Stimulated activated CD4-positive, alpha-beta T cell treated with anti-CD3 and anti-CD28 coated beads, Interleukin-12 subunit alpha, Interleukin-12 subunit beta, amount 100 ng/mL, for 4 hours (primary cell): Measurements from ENCODE around the gene EFNA5.
"Not testable (repeated sequence)": the region's sequence is repeated elsewhere in the genome, so short reads cannot be mapped to it uniquely, and the experiment has no call there.

Experiments used
- DNase-seq: peaks from one replicate; pipeline ENCODE4 v3.0.0-alpha.2; 2020

Gene EFNA5

DNA sequence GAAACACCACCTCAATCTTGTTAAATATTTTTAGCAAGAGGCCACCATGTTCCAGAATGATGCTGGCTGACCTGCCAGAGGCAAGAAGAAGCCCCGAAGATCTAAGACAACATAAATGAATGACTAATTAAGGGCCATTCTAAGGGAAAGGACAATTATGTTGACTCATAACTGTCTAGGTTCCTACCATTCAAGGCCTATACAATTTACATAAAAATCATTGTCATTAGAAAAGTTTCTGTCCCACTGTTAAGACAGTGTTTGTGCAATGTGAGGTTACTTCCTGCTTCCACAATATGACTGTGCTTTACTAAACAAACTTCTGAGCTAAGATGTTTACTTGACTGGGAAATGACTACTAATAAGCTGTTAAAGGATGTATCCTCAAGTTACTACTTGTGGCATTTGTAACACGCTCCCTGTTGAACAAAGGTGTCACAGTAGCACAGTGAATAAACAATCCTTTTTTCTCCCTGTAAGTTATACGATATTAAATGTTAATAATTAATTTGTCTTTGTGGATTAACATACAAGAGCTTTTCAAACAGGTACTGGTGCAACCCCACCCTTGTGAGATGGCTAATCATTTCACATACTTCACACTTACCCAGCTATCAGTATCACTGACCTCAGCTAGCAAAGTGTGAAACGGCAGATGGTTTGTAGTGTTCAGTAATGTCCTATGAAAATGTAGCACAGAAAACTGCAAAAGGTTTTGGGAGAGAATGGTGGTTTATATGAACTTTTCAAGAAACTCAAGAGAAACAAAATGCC is 195.8 kb downstream of the EFNA5 start:
- DNase-seq = no peak

DNA sequence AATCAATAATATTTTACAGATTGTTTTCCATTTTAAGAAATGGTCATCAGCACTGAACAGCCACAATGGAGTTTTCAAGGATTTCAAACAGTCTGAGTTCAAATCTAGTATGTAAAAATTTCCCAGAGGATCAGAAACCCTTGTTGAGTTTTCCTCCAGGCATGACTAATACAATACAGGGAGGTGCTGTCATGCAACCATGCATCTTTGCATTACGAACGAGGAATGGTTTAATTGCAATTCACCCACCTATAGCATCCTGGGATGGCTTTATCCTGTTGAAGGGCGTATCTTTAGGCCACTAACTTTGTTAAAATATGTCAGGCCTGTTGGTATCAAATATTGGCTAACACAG is 196.4 kb downstream of the EFNA5 start:
- DNase-seq = no peak

DNA sequence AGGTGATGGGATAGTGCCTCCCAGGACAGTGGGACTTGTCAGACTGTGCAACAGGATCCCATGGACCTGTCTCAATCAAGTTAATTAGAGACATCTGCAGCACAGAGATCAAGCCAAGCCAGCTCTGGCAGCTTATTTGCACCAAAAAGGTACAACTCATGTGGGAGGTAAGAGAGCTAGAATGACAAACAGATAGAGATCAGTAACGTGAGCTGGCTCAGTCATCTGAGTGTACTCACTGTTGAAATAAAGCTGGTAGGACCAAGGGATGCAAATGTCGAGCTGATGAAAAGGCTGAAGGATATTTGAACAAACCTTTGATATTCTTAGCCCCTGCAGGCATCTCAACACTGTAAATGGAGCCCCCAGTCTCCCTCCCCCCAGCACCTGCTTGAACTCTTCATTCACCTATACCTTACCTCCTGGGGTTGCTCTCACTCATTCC is 198.1 kb downstream of the EFNA5 start:
- DNase-seq = no peak

DNA sequence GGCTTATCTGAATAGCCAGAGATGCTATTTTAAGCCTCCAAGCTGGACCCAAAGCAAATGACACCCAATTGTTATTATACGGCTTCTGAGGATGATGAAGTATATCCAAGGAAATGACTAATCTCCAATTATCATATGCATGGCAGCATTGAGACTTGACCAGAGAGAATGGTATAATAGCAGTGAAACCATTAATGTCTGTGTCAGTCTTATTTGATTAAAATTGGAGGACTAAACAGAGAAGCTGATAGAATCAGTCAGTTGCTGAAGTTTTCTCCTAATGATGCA is 200.5 kb downstream of the EFNA5 start:
- no peak for DNase-seq

DNA sequence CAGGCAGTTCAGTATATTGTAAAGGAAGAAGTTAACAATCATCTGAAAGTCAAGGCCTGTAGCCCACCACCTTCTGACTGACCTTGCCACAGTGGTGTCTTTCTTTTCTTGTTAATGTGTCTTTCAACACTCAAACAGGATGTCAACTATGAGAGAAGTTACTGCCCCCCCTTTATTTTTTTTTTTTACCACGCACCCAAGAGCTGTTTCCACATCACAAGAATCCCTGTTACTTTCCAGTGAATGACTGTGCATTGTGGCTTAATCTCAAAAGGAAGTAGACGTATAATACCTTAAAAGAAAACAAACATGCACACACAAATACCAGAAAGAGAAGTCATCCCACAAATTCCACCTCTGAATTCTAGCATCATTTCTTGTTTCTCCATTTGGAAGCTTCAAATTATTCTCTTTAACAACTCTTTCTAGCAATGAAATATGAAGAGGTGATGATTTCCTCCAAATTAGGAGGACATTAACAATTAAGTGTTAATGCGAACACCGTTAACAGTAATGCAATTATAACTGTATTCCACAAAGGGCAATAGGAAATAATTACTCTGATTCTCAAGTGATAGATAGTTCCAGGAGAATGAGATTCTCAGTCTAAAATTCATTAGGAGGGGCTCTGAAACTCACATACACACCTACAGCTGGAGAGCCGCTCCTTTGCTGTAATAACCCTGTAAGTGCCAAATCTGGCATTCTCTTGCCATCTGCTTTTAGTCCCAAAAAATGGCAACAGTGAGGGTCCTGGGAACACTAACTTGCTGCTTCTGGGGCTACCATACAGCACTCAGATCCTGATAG is 201.0 kb downstream of the EFNA5 start:
- DNase-seq = no peak

DNA sequence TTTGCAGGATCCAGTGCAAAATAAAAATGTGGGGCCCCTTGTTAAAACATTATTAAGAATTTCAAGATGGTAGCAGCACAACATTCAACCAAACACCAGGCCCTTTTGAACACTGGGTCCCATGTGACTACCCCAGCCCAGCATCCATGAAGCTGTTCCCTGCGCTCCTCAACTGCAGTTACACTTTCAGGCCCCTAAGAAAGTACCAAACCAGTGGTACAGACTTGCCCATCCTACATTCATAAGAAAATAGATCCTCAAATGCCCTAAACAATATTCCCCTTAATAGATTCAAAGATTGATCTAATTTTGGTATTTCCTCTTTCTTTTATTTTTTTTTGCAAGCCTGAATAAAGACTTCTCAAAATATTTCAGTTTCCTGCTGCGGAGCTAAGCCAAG is 201.7 kb downstream of the EFNA5 start:
- DNase-seq = no peak

DNA sequence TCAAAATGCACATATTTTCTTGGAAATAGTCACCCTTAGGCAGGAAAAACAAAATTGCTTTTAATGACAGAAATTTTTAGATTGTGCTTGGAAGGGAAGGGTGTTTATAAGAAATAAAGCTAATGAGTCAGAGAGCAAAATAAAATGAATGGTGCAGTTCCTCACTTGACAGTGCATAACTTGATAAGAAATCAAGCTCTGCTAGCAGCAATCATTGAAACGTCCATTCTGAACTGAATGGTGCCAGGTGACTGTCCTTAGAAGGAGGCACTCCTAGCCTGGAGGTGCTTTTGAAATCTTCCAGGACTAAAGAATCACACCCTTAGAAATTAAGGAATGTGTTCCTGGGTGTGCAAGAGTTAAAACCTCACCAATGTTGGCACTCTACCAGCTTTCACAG is 202.5 kb downstream of the EFNA5 start:
- DNase-seq = no peak

DNA sequence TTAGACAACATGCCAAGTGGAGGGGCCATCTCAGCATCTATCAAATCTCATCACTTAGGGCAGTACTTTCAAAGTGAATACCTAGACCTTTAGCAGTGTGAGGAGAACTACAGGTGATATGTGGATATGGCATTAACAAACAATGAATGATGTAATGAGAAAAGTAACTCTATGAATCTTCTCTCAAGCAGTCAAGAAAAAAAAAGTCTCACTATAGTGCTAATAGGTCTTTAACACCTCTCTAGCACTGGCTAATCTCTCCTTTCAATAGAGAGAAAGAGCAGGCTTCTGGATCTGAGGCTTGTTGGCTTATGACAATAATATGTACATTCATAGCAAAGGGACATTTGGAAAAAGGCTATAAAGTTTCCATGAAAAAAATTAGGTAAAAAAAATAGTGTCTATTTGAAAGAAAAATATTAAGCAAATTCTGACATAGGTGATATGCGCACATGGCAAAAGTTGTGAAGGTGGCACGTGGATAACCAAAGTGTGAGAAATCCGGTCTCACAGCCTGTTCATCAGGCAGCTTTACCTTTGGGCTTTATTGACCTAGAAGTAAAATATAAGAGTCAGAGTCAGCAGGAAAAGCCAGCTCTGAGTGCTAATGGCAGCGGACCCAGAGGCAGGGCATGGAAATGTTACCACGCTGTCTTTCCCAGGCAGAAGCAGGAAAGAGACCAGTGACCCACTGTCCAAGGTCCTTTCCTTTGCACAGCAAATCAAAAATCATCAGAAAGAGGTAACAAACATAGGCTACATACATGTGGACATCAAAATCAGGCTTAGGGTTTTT is 203.4 kb downstream of the EFNA5 start:
- no peak for DNase-seq

DNA sequence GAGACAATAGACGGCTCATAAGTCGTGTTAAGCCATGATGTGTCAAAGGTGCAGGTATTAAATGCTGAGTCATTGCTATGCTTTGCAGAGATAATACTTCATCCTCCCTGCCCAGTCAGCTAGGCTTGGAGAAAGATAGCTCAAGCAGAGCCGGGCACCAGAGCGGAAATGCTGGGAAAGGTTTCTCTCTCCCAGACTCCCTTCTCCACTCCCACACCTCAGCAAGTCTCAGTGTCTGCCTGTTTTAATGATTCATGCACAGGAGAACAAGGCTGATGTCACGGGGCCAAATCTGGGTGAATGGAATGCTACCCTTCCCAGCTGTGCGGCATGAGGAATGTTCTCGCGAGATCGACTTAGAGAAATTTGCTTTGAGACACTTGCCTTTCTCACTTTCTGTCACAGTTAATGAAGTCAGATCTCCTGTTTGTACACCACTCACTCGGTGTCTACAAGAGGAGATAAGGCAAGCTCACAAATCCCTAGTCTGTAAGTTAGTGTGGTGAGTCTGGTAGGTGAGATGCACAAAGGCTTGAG is 204.4 kb downstream of the EFNA5 start:
- no peak for DNase-seq

DNA sequence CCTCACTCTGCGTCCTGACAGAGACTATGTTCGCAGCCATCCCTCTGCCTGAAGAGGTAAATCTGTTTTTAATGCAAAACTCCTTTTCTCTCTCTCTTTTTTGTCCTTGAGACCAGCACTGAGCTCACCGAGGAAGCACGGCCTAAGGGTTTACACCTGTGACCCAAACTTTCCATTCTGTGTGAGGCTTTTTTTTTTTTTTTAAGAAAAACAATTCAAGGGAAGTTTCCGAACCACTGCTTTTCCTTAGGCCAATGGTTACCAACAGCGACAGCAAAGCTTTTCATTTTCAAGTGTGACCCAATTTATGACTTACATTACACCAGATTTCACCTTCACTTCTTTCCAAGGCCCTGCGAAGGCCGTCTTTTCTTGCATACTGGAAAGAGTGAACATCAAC is 205.9 kb downstream of the EFNA5 start:
- no peak for DNase-seq

DNA sequence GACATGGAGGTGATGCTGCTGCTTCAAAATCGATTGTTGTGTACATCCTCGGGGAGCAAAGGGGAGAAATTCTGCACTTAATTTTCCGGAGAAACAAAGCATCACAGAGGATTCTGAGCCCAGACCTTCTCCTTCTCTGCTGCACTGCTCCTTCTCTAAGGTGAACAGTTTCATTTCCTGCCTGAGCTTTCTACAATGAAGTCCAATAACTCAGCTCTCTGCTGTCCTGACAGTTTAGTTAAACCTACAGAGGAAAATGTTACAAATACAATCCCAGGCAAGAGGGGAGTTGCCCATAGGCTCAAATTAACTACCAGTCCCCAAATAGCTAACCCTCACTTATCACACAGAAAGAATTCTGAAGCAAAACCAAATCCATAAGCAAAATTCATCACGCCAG is 206.3 kb downstream of the EFNA5 start:
- DNase-seq = no peak

DNA sequence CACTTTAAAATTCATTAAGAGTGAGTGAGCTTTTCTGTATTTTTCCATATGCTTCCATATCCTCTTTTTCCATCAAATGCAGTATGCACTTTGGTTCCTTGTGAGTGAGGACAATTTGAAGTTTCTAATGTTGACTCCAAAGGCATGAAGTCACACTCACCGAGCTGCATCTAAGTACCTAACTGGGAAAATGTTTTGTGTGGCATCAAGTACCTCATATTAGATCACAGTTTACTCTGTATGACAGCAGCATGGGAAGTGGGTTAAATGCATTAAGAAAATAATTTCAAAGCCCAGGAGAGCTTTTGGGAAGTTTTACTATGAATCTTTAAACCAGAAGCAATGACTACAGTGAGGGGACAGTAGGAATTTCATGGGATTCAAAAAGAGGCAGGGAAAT is 207.0 kb downstream of the EFNA5 start:
- no peak for DNase-seq

DNA sequence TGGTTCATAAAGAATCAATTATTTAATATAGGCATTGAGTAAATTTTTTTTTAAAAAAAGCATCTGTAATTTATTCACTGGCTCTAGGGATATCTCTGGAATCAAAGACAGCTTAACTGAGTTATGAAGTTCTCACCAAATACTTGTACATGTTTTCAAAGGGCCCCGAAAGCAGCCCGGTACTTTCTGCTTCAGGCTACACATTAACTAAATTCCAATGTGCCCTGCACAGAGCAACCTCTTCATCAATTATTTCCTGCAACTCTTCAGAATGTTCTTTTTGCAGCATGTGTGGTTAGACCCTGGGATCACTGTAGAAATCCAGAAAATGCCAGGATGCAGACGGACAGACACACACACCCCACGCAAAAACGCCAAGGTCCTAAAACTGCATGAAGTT is 209.0 kb downstream of the EFNA5 start:
- no peak for DNase-seq

DNA sequence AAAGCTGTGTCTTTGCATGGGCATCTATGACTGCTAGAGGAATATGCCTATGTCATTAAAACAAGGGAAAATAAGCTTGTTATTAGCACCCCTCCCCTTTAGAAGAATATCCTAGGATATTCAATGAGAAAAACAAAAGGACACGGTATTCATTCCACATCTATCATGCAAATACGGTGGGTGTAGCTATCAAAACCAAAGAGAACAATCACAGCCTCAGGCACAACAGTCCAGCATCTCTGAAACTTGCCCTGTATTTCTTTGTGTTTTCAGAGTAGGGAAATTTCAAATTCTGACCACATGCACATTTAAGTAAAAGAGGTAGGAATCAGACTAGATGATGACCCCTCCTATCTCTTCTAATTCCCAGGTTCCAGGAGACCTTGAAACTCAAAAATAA is 209.9 kb downstream of the EFNA5 start:
- no peak for DNase-seq

DNA sequence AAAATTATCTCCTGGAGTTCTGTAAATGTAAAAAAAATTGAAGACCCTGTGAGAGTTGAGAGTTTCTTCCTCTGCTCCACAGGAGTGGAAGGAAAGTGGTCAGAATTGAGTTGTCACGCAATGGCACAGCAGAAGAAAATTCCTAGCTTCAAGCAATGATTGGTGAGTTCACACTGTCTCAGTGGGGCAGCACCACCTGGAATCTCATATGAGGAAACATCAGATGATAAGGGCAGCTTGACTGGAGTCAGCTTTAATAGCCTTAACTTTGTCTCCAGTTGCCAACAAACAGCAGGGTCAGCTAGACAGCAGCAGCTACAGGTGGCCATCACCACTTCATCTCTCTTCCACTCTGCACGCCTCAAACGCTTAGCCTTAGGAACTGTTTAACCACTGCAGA is 211.1 kb downstream of the EFNA5 start:
- no peak for DNase-seq

DNA sequence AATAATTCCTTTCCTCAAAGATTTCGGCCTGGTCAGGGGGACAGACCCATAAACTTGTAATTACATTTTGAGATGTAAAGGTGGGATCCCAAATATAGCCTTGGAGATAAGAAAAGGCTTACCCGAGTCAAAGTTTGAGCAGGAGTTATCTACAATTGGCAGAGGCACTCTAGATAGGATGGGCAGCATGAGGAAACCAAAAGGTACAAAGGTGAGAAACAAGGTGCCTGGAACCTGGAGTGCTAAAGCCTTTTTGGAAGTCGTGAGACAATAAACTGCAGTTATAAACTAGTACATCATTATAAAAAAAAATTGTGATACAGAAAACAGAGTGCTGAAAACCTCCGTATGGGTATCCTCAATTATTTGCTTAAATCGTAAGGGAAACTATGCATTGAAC is 212.4 kb downstream of the EFNA5 start:
- no peak for DNase-seq

DNA sequence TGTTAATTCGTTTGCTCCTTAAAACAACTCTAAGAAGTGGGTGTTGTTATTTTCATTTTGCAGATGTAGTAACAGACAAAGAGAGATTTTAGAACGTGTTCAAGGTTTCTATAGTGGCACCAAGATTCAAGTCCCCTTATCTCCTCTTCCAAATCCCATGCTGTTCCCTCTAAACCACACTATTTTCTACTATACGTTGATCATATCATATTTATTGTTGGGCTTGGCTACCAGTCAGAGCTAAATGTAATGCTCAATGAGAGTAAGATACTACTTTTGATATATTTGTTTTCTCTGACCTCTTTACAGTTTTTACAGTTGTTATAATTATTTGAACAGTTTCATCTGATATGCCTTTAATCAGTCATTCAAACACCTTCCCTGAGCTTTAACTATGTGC is 212.9 kb downstream of the EFNA5 start:
- no peak for DNase-seq

DNA sequence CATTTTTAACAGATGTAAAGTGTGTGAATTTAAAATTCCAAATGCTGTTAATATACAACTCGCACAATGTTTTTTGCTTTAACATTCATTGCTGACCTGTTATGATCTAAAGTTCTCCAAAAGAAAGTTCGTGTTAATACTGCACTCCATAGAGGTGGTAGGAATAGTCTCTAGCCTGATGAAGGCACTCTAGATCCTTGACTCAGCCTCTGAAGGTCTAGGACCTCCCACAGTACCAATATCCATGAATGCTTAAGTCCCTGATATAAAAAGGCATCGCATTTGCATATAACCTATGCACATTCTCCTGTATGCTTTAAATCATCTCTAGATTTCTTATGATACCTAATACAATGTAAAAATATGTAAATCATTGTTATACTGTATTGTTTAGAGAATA is 213.6 kb downstream of the EFNA5 start:
- no peak for DNase-seq

DNA sequence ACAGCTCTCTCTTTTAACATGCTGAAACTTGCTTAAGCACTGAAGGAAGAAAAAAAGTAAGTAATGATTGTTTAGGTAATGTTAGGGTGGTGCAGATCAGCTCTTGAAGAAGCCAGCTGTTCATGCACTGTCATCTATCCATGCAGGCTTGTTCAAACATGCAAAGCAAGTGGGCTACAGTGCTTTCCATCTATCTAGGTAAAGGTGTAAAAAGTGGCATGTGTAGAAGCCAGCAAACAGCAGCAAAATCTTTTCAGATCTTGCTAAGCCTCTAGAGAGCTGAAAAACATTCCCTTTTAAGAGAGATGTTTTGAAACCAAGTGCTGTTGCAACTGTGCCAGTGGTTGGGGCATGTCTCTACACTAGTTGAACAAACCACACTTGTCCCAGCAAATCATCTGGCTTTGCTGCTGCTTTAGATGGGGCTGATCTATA is 214.4 kb downstream of the EFNA5 start:
- no peak for DNase-seq

DNA sequence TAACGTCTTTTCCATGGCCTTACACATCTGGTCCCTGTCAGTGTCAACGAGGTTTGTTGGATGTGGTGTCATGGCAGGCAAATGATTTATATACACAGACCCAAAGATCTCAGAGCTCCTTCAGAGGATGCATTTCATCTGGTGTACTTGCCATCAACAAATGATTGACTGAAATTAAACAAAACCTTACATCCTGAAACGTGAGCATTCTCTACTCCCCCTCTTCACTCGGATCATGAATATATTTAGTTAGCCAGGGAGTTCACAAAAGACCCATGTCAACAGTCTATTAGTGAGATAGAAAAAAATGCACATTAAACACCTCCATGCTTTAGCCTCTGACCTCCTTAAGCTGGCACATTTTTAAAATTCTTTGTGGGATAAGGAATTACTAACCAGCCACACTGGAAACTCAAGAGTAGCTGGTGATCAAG is 215.6 kb downstream of the EFNA5 start:
- no peak for DNase-seq

DNA sequence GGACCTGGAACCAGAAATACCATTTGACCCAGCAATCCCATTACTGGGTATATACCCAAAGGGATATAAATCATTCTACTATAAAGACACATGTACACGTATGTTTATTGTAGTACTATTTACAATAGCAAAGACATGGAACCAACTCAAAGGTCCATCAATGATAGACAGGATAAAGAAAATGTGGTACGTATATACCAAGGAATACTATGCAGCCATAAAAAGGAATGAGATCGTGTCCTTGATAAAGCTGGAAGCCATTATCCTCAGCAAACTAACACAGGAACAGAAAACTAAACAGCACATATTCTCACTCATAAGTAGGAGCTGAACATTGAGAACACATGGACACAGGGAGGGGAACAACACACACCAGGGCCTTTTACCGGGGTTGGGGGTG is 218.9 kb downstream of the EFNA5 start:
- DNase-seq = not testable (repeated sequence)

DNA sequence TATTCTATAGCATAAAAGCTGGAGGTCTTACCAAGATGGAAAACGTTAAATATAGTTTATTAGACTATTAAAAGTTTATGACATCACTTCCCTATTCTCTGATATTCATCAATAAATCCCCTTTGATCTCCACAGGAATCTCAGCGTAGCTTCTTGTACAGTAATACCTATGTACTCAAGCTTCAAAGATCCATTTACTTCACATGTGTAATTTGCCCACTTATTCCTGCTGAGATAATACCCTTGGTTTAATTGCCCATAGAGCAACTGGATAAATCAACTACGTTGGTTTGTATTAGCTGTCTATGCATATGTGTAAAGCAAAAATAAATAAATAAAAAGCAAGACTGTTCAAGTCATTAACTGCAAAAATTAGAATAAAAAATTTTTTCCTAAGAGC is 219.7 kb downstream of the EFNA5 start:
- DNase-seq = no peak

DNA sequence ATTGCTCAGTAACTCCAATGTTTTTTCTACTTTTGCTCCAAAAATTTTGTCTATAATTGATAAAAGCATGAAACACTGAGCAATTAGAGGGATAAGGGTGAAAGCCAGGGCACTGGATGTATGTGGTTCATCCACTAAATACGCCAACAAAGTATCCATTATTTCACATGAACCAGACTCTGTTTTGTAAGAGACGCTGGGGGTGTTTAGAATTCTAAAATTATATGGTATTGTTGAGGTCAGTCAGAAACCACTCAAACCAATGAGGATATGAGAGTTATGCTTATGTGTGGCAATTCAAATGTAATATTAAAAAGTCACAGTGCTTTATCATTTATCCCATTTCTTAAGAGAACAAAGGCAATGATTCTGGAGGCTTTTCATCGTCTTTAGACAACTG is 220.2 kb downstream of the EFNA5 start:
- DNase-seq = no peak

DNA sequence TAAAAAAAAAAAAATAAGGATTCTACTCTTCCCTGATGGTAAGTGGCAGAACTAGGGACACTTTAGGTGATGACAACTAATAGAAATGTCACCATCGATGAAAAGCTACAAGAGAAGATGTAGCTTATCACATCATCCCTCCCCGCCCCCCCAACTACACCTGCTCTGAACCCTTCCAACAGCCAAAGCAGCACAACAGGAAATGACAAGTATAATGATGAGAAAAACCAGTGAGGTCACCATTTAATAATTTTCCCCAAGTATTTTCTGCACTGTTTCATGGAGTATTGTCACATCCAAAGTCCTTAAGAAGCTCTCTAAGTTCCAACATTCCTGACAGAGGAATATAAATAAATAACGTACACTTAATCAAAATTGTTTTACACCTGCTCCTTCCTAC is 221.4 kb downstream of the EFNA5 start:
- no peak for DNase-seq
